Measurements from ENCODE around the gene PRDX5.

Gene PRDX5

DNA sequence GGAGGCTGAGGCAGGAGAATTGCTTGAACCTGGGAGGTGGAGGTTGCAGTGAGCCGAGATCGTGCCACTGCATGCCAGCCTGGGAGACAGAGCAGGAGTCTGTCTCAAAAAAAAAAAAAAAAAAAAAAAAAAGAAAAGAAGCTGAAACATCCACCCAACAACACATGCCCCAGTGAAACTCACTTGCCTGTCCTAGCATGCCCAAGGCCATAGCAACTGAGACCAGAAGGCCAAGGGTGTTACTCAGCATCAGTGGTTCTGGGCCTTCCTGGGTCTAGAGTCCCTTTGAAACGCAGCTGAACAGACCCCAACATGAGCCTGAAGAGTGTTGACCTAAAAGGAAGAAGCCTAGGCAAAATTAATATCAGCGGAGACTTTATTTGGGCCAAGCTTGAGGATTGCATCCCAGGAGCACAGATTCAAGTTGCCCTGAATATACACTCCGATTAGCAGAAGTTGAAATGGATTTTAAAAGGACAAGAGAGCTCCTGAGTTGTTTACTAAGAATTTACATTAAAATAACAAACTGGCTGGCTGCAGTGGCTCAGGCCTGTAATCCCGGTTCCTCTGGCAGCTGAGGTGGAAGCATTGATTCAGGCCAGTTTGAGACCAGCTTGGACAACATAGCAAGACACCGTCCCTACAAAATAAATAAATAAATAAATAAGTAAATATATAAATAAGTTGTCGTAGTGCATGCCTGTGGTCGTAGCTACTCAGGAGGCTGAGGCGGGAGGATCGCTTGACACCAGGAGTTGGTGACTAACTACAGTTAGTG lies 7.0 kb downstream of the PRDX5 start:
- no peak for DNase-seq (ENCODE audit: low spot score)

GRCh38 chr11:64327375-64327774 lies 9.5 kb downstream of the PRDX5 start:
- no peak for DNase-seq (ENCODE audit: low spot score)

GRCh38 chr11:64327993-64328392 lies 10.1 kb downstream of the PRDX5 start:
- DNase-seq (ENCODE audit: low spot score): no peak

DNA sequence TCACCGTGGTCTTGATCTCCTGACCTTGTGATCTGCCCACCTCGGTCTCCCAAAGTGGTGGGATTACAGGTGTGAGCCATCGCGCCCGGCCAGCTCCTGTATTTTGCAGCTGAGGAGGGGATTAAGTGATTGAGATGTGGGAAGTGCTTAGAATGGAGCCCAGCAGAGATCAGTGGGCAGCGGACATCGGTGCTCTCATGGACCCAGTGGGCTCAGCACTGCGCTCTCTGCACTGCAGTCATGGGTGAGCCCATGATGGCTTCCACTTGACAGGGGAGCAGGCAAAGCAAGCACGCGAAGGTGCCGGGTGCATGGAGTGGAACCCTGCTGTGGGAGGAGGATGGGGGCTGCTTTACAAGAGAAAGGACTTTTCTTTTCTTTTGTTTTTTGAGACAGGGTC lies 13.0 kb downstream of the PRDX5 start:
- DNase-seq (ENCODE audit: low spot score): no peak

GRCh38 chr11:64331569-64332371 lies 13.8 kb downstream of the PRDX5 start:
- DNase-seq (ENCODE audit: low spot score): no peak

DNA sequence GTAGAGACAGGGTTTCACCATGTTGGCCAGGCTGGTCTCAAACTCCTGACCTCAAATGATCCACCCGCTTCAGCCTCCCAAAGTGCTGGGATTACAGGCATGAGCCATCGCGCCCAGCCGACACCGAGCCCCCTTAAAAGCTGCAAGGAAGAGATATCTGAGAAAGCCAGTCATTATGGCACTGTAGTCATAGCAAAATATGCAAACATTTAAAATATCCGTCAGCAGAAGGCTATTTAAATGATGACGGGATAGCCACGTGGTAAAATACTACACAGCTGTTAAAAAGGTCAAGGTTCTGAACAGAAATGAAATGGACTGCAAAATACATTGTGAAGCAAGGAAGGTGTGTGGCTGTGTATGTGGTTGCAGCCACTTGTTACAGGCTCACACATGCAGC lies 15.6 kb downstream of the PRDX5 start:
- DNase-seq (ENCODE audit: low spot score): no peak

- DNase-seq (ENCODE audit: low spot score): no peak
Measured at GRCh38 chr11:64334764-64335735, 17.1 kb downstream of the PRDX5 start.

DNA sequence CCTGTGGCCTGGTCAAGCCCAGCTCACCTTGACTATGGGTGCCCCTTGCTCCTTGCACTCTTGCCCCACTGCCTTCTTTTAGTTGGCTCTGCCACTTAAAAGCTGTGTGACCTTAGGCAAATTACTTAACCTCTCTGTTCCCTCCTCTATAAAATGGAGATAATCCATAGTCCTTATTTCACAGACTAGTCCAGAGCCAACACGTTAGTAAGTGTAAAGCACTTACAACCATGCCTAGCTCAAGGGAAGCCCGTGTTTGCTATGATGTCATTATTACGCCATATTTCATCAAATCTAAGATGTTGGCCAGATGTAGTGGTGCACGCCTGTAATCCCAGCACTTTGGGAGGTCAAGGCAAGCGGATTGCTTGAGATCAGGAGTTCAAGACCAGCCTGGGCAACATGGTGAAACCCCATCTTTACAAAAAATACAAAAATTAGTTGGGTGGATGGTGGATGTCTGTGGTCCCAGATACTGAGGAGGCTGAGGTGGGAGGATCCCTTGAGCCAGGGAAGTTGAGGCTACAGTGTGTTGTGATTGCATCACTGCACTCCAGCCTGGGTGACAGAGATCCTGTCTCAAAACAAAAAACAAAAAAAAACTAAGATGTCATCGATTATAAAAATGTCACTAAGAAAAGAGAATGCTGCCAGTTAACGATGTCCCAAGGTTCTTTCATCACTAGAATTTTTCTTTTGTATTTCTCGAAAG lies 19.8 kb downstream of the PRDX5 start:
- DNase-seq (ENCODE audit: low spot score): no peak

GRCh38 chr11:64338716-64339115 lies 20.8 kb downstream of the PRDX5 start:
- no peak for DNase-seq (ENCODE audit: low spot score)

DNA sequence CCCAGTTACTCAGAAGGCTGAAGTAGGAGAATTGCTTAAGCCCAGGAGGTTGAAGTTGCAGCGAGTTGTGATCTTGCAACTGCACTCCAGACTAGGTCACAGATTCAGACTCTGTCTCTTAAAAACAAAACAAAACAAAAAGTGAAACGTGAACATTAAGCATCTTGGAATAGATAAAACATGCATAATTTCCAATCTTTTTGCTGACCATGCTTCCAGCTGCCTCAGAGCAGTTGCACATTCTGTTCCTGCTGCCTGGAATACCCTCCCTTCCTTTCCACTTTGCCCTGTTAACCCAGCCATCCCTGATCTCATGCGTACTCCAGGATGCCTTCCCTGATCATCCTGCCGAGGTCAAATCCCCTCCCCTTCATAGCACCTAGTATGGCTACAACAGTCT lies 21.4 kb downstream of the PRDX5 start:
- DNase-seq (ENCODE audit: low spot score): no peak

- peak; percentile 42 for DNase-seq (ENCODE audit: low spot score)
Measured at GRCh38 chr11:64339754-64340408, 22.0 kb downstream of the PRDX5 start, which contains the start of gene CCDC88B. Gene CCDC88B (plus strand): TSS chr11:64340204. CDS start chr11:64340267, 63 bp downstream.

DNA sequence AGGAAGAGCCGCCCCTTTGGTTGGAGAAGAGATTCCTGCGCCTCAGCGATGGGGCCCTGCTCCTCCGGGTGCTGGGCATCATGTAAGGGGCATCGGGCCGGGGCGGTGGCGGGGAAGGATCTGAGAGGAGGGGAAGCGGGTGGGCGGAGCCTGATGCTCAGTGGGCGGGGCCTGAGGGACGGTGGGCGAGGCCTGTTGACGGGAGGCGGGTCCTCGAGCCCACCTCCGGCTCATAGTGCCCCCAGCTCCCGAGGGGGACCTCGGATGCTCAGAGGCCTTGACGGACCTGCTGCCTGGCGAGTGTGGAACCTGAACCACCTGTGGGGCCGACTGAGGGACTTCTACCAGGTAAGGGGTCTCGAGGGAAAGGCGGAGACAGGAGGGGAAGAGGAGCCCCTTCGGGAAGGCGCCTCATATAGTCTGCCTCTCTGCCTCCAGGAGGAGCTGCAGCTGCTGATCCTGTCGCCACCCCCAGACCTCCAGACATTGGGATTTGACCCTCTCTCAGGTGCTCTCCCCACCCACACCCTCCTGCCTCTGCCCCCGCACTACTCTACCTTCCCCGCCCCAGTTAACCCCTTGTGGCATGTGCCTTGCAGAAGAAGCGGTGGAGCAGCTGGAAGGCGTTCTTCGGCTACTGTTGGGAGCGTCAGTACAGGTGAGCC lies 22.9 kb downstream of the PRDX5 start:
- no peak for DNase-seq (ENCODE audit: low spot score)

GRCh38 chr11:64341429-64341828 lies 23.5 kb downstream of the PRDX5 start:
- no peak for DNase-seq (ENCODE audit: low spot score)

GRCh38 chr11:64341851-64342791 lies 24.2 kb downstream of the PRDX5 start:
- peak; percentile 85 for DNase-seq (ENCODE audit: low spot score)

GRCh38 chr11:64342869-64343745 lies 25.2 kb downstream of the PRDX5 start:
- DNase-seq (ENCODE audit: low spot score): no peak

DNA sequence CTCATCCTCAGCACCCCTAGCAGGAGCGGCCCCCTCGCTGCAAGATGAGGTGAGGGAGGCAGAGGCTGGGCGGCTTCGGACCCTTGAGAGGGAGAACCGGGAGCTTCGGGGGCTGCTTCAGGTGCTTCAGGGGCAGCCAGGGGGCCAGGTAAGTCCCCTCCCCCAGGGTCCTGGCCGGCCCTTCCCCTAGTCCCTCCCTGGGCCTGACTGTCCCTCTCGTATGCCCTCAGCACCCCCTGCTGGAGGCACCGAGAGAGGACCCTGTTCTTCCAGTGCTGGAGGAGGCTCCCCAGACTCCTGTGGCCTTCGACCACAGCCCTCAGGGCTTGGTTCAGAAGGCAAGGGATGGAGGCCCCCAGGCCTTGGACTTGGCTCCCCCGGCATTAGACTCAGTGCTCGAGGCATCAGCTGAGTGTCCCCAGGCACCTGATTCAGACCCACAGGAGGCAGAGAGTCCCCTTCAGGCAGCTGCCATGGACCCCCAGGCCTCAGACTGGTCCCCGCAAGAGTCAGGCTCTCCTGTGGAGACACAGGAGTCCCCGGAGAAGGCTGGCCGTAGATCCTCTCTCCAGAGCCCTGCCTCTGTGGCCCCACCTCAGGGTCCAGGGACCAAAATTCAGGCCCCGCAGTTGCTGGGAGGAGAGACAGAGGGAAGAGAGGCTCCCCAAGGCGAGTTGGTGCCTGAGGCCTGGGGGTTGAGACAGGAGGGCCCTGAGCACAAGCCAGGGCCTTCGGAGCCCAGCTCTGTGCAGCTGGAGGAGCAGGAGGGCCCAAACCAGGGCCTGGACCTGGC lies 26.0 kb downstream of the PRDX5 start:
- no peak for DNase-seq (ENCODE audit: low spot score)

- no peak for DNase-seq (ENCODE audit: low spot score)
Measured at GRCh38 chr11:64344787-64345186, 26.9 kb downstream of the PRDX5 start.
